HG03064 (cell line): ENCODE results near the gene CDH20.

Source experiments
- ATAC-seq: cut with Tn5 transposase; IDR thresholded peaks from one replicate; pipeline ENCODE4 v1.9.1; 2021; ENCODE audit warnings: low read depth; ENCODE audit not compliant: unreplicated experiment

Gene CDH20

DNA sequence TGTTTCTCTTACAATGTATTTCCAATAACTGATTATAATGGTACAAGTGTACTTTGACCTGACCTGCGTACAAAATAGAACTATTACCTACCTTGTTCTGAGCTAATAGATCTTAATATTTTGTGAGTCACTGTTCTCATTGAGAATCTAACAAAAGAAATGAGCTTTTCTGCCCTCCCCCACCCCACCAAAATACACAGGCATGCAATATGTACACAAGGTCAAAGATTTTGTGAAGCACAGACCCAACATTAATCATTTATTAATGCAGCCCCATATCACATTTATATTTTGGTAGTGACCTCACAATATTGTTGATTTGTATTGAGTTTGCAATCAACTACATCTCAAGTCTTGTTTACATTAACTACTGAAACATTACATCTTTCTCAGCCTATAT is 86.5 kb downstream of the CDH20 start:
- no peak for ATAC-seq

DNA sequence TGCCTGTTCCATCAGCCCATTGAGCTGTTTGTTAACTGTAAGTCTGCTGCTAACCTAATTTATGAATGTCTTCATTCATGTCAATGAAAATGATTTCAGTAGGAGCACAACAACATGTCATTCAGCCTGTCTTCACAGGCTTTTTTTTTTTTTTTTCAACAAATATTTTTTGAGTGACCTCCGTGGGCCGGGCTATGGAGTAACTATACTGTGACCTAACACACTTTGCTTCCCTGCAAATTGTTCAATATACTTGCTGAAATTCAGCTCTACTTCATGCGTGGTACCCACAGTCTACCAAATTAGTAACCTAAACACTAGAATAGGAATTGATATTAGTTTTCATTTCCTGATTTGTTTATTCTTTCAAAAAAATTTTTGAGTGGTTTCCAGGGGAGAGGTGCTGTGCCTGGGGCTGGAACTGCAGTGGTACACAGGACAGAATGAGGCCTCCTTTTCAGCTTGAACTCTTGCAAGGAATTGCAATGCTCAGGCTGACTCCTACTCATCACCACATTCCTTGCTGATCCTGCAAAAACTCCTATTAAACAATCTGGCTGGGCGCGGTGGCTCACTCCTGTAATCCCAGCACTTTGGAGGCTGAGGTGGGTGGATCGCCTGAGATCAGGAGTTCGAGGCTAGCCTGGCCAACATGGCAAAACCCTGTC is 87.1 kb downstream of the CDH20 start:
- ATAC-seq: no peak

DNA sequence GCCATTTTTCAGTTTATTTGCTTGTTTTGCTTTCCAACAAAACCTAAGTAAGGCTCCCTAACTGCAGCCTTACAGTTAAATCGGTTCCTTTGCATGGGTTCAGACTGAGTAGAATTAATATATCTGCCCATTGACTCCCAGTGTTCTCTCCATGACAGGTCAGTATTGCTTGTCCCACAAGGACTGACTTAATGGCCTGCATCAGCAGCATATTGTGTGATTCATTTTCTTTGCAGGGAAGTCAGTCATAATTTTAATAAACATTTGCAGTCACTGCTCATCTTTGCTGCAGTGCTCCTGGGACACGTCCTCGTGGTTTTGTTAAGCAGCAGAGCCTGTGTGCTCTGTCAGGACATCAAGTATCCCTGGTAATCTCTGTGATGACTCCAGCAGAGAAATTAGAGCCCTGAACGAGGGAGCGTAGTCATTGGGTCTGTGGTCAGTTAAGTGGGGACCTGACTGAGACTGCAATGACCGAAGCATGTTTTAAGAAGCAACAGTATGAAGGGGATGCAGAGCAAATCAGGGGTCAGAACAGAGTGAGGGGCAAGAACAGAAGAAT is 93.3 kb downstream of the CDH20 start:
- ATAC-seq: no peak

DNA sequence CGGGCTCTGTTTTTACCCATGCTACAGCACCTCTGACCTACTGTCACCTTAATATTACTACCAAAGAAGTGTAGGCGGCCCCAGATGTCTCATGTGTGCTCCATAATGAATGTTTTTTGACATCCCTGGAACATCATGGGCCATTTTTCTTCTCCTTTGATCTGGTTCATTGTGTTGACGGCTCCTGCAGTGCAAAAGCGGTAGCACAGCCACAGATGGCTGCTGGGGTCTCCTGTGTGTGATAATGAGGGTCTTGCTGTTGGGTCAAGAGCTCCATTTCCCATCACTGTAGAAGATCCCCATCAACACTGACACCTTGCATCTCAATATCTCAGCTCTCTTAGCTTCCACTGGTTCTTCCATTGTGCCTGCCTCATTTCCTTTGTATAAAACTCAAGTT is 95.0 kb downstream of the CDH20 start:
- no peak for ATAC-seq

DNA sequence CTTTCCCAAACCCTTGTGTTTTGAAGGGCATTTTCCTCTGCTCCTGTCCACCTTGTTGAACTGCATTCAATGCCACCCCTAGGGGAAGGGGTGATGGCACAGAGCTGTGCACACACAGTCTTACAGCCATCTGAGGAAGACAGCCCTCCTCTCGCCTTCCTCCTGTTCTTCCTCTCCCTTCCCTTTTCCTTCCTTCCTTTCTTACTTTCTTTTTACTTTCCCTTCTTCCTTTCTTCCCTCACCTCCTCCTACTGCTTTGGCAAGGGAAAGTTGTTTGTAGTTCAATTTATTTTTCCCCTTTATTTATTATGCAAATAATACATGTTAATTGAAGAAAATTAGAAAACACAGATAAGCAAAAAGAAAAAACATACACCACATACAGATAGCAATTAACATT is 99.4 kb downstream of the CDH20 start:
- no peak for ATAC-seq

DNA sequence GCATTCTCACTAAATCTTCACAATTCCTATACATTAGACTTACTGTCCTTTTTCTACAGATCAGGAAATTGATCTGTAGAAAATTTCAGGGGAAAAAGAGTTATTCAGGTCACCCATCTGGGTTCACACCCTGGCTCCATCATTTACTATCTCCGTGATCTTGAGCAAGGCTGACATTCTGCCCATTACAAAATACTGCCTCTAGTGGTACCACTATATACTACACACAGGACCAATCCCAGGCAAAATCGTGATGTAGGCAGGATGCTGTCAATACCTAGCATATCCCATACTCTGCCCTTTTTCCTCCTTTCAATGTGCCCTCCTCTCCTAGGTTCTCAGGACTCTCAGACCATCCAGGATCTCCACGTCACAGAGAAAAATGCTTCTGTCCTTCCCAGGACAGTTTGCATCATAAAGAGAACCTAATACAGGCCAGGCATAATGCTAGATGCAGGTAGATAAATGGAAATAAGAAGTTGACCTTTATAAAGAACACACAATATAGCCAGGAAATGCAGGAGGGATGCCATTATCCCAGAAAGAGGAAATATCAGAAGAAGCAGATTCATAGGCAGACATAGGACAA is 101.9 kb downstream of the CDH20 start:
- peak; percentile 79 for ATAC-seq

DNA sequence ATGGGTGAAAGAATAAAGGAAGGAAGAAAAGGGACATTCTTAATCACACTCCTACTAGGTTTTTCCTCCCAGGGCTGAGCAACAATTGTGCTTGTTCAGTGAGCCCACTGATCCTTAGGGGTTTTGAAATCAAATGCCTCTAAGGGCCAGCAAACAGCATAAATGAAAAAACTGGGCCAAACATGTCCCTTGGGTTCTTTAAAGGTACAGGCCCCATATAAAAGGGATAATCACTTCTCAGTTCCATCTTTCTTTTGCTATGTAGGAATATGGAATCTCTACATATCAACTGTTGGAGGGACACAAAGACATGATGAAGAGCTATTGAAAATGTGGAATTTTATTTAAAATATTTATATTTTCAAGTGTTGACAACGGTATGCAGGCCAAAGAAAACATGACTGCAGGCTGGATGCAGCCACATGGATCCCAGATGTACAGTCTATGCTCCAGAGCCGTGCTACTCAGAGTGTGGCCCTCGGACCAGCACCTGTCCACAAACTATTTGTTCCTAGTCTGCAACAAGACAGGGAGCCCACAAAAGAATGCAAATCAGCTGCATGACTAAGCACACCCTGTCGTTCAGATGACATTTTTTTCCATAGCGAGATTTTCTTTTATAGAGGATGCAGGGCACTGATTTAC is 110.0 kb downstream of the CDH20 start:
- ATAC-seq: no peak

DNA sequence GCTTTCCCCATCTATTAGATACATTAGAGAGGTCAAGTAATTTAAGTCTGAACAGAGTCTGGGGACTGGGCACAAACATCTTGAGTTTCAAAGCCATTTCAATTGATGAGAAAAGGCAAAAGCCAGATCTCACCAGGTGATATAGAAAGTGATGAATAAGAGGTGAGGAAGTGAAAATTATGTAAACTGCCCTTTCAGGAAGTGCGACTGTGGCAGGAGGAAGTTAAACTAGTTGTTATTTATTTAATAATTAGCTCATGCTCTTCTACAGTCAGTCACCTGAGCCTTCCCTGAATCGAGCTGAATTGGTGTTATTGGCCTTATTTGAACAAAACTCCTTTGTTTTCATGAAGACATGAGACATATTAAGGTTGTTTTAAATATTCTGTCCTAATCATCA is 115.1 kb downstream of the CDH20 start:
- ATAC-seq: peak; percentile 90

DNA sequence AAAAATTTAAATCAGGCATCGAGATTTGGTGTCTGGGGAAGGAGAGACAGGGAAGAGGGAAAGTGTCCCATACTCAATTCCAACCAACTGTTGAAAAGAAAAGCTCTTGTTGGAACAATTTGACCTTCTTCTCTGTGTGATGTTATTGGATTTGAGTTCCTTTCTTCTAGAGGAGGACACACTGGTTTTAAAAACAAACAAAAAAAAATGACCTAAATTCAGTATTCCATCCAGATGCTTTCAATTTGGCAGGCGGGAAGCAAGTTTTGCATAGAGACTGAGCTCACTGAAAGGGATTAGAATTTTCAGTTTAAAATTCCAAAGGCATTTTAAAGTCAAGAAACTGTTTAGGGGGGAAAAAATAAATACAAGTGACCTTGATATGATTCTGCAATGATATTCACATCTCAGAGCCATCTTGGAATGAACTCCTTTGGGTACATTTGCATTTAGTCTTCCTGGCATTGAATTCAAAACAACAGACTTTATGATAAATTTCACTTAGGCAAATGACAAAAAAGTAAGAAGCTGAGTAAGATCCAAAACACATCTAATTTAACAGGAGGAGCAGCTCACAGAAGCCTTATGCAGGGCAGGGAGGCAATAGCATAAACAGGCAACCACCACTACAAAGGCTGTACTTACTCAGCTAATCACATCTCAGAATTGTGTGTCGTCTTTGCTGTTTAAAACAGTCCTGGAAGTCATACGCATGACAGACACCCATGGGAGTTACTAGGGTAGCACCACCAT is 126.8 kb downstream of the CDH20 start:
- no peak for ATAC-seq

DNA sequence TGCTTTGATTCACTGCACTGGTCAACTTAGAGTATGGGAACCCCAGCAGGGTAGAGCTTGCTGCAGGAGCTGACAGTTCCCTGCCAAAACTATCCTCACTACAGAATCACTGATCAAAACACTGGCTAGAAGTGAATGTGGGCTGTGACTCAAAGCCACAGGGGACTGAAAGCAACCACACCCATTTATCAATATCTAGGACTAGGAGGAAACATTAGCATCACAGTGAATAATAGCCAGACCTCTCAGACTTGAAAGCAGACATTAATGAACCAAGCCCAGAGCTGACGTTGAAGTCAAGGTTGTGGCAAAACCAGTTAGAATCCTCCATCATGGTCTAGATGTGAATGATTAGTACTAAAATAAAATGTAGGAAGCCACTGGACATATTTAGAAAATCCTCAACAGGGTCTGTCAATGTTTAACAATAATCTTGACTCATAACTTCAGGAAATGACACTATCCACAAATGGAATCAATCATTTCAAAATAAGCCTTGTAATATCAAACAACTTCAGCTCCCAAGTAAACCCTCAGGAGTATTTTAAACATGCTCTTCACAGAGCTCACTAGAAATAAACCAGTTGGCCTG is 131.4 kb downstream of the CDH20 start:
- ATAC-seq: no peak

DNA sequence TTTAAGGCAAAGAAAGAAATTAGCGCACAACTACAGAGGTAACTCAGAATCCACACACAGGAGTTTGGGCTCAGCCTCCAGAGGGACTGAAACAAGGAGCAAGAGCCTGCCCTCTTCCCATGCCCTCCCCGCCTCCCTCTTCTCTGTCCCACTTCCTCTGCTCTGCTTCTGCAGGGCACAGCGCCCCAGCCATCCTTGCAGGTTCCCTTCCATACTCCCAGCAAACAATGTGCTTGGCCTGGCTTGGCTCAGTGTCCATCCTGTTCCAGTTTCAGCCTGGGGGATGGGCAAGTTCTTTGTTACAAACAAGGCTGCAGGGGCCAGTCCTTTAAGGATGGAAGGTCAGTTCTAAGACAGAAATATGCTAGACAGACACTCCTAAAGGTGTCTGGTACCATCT is 133.5 kb downstream of the CDH20 start:
- no peak for ATAC-seq

DNA sequence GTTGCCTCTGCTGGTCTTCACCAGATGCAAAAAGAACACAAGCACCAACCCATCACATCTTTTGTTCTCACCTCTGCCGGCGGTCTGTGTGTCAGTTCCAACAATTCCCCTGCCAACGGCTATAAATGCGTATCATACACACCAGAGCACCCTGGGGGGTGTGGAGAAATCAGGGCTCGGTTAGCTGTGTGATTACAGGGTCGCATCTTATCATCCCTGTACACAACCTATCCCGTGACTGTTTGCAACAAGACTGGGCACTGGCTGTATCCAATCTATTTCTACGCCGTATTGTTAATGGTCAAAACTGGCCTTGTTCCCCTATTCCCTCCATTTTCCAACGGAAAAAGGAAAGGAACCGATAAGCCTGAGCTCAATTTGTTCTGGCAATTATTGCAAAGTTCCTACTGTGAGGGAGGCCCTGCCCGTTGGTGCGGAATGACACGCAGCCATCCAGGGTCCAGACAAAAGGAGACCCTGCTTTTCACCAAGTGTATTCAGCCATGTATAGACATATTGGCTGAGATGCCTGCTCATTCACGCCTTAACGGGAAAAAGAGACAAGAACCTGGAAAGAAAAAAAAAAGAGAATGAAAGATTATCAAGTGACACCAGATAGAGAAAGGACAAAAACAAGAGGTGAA is 136.9 kb downstream of the CDH20 start:
- ATAC-seq: no peak

DNA sequence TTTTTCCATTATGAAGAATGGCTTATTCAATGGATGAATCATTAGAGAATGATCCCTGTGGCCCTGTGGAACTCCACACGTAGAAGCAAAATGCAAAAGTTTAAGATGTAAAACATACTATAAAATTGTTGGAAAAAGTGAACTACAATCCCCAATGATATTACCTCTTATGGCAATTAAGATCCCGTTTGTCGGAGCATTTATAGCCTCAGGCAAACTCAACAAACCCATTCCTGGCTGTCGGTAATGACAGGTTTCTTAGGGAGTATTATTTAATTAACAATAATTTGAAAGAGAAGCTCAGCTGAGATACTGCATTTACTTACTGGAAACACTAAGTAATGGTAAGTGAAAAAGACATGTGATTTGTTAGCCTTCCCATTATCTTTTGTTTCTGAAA is 138.3 kb downstream of the CDH20 start:
- no peak for ATAC-seq

DNA sequence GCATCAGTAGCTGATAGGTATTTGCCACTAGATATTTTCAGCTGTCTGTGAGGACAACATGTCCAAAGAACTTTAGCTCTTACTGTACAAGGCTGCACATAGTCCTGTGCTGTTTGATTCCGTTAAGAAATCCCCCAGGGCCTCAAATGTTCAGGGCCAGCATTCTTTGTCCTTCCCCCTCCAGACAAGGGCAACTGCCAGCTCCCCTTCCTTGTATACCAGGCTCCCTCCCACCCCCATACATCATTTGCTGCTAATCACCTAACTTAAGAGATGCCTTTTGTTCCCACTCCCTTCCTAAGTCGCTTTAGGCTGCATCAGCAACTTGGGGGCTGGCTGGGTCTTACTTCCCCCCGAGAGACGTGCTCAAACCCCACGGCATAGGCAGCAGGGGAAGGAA is 138.7 kb downstream of the CDH20 start:
- ATAC-seq: no peak

DNA sequence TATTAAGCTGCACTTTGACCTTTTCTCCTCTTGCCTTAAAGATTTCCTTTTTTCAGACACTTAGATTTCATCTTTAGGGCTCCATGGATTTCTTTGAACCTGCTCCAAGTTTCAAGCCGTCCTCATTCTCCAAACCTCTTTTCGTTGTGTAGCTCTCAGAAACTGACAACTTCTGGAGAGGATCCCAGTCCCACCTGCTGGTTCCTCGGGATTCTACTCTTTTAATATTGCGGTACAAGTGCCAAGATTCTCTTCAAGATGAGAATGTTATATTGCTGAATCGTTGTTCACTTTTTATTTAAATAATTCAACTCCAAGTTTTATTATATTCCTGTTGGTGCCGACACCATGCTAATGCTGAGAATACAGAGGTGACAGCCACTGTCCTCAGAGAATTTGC is 141.1 kb downstream of the CDH20 start:
- ATAC-seq: no peak

DNA sequence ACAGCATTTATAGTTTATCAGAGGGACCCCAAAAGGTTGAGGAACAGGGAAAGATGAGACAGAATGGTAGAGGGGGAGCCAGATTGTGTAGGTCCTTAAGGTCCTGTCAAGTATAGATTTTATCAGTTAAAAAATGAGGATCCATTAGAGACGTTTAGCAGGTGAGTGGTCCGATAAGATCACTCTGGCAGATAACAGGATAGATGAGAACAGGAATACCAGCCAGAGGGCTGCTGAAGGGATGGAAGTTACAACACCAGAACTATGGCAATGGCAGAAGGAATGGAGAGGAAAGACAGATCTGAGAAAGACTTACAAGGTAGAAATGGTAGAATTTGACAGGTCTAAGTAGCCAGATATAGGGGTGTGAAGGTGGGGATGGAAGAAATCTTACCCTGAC is 141.7 kb downstream of the CDH20 start:
- ATAC-seq: no peak

DNA sequence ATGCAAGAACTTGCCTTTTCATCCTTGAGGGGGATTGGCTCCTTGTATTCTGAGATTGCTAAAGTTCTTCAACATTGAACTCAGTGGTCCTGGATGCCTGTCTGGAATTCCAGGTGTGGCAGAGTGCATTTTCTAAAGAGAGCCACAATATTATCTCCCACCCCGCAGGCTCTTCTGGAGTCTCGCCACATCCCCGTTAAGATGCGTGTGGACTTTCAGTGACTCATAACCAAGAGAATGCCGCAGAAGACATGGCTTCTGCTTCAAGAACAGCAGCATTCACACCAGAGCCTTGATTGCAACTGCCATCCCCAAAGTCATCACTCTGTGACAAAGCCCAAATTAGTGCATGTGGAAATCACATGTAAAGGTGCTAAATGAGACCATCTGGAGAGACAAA is 142.7 kb downstream of the CDH20 start:
- no peak for ATAC-seq

DNA sequence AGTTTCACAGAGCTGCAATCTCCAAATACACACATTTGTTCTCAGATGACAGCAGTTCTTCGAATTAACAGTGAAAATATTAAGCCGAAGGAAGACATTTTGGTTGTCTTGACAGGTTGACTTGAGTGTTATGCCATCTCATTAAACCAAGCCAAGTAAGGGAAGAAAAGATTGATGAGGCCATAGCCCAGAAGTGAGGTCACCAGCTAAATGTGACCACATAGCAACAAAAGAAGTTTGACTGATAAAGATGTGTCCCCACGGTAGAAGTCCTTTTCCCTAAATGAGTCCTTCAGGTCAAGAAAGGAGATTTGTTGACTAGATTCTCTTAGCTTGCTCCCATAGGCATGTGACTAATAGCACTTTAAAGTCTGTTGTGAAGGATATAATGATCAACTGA is 156.1 kb downstream of the CDH20 start:
- ATAC-seq: no peak

DNA sequence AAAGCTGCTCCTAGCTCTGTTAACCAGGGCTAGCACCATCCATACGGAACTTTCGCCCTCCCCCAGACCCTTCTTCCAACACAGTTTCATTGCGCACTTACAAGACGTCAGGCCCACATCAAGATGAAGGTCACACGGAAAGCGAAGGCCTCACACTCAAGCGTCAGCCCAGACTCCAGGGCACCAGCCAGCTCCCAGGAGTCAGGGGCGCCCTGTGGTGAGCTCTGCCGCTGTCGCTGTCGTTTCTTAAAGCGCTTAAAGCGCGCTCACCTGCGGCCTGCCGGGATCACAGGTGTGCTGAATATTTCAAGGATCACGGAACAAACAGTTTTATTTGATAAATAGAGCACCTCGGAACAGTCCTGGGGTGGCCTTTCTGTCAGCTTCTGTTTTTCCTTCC is 163.1 kb downstream of the CDH20 start:
- ATAC-seq: no peak

DNA sequence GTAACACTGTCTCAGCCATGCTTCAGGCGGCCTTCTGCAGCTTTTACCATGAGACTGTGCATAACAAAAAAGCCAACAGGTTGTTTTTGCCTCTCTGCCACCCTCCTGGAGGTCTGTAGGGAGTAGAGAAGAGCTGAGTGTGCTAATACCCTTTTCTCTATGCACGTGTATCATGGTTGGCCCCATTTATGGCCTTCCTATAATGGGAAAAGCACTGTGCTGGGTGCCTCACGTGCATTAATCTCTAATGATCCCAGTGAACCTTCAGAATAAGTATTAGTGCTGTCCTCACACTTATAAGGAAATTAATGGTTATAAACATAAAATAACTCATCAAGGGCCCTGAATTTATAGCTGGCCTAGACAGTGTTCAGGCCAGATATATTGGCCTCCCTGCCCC is 164.2 kb downstream of the CDH20 start:
- ATAC-seq: no peak
